Measurements from ENCODE around the gene TRIM3.

The TRIM3 gene

DNA sequence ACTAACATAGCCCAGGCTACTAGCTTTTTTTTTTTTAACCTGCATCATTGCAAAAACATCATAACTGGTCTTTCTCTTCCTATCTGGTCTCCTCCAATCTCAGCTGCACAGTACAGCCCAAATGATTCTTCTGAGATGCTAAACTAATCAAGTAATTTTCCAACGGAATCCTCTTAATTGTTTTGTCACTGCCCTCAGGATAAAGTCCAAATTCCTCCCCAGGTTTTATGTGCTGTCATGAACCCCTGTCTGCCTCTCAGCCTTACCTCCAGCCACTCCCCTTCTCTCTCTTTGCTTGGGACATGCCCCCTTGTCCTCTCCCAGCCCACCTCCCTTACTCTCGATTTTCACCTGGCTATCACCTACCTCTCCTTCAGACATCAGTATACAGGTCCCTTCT, 67.4 kb downstream of the TRIM3 start:
- peaks cover 22% of the 10 kb centered on the region for H3K36me3 Mint-ChIP-seq (ENCODE audit: low read depth)
- H3K4me3 Mint-ChIP-seq, result no peak overlapping the region
- peaks cover 49% of the 10 kb centered on the region for H3K4me1 Mint-ChIP-seq (ENCODE audit: low read depth)
- no peaks in the 10 kb centered on the region for H3K9me3 Mint-ChIP-seq
- no peak overlapping the region for H3K27ac Mint-ChIP-seq
- peaks cover 3% of the 10 kb centered on the region for H3K27me3 Mint-ChIP-seq (ENCODE audit: low read depth)

DNA sequence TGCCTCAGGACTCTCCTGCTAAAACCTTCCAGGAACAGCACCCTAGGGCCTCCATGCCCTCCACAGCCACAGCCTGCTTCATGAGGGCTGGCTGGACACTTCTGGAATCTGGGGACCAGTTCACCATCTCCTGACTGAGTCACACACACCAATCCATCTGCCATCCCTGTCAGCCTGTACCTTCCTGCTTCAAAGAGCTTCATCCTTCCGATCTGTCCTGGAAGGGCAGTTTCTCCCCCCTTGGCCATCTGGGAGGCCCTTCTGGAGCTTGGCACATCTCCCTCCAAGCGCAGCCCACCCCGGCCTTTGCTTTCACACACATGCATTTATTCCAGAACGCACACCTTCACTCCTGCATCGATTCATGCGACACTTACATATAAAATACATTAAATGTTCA, 67.9 kb downstream of the TRIM3 start:
- H3K9me3 Mint-ChIP-seq, result no peaks in the 10 kb centered on the region
- H3K36me3 Mint-ChIP-seq (ENCODE audit: low read depth), result peaks cover 25% of the 10 kb centered on the region

DNA sequence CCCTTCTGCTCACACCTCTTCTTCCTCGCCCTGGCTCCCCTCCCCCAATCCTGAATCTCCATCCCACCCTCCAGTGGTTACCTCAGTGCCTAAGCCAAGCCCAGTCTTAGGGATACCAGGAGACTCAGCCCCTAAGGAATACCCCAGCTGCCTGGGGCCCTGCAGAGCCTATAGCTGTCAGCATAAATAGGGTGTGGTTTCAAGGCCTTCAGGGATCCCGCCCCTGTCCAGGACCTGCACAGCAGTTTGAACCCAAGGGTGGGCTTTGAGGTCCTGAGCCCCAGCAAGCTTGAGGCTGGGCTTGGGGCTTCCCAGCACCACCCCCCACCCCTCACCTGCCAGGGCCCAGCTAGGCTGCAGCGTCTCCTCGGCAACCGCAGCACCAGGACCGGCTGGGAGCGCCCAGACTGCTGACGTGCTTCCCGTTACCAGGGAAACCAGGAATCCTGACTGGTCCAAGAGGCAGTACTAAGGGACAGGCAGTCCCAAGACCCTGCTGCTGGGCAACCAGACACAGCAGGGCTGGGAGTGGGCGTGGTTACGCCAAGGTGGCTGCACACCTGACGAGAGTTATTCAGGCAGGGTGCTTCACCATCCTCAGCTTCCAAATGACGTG, 68.6 kb downstream of the TRIM3 start:
- Mint-ChIP-seq H3K27ac (peak overlapping the region; percentile 33), H3K4me3 (no peak overlapping the region), H3K4me1 (ENCODE audit: low read depth) (peaks cover 54% of the 10 kb centered on the region), H3K27me3 (ENCODE audit: low read depth) (peaks cover 3% of the 10 kb centered on the region), H3K36me3 (ENCODE audit: low read depth) (peaks cover 28% of the 10 kb centered on the region), H3K9me3 (no peaks in the 10 kb centered on the region)

More for the DNA sequence above, 67.9 kb downstream of the TRIM3 start:
- no peak overlapping the region for H3K27ac Mint-ChIP-seq
- H3K27me3 Mint-ChIP-seq (ENCODE audit: low read depth), result peaks cover 3% of the 10 kb centered on the region
- H3K4me1 Mint-ChIP-seq (ENCODE audit: low read depth), result peaks cover 51% of the 10 kb centered on the region
- H3K4me3 Mint-ChIP-seq, result no peak overlapping the region

DNA sequence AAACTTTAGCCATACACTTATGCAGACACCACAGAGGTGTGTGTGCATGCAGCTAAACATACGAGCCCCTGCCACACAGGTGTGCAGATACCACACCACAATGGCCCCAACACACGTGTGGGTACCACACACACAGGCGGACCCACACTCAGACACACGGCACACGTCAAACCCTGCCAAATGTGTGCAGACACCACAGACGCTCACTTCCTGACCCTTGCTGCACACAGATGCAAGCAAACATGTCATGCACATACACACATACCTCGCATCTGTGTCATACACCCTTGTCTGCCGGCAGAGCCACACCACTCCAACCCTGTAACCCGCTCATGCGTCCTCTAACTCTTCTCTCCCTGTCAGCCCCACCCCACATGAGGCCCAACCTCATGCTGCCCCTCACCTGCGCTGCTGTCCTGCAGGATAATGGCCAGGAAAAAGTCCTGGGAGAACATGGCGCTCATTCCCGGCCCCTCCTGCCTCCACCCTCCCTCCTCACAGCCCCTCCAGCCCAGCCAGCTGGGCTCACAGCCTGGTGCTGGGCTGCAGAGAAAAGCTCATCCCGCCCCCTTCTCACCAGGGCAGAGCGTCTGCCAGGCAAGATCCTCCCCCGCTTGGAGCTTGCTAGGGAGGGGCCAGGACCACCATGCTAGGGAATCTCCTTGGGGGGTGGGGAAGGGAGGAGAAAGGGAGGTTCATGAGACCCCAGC, 69.2 kb downstream of the TRIM3 start:
- no peaks in the 10 kb centered on the region for H3K9me3 Mint-ChIP-seq
- peaks cover 26% of the 10 kb centered on the region for H3K36me3 Mint-ChIP-seq (ENCODE audit: low read depth)
- peak overlapping the region; percentile 55 for H3K27ac Mint-ChIP-seq
- peaks cover 3% of the 10 kb centered on the region for H3K27me3 Mint-ChIP-seq (ENCODE audit: low read depth)
- H3K4me3 Mint-ChIP-seq, result peak overlapping the region; percentile 47
- H3K4me1 Mint-ChIP-seq (ENCODE audit: low read depth), result peaks cover 54% of the 10 kb centered on the region

DNA sequence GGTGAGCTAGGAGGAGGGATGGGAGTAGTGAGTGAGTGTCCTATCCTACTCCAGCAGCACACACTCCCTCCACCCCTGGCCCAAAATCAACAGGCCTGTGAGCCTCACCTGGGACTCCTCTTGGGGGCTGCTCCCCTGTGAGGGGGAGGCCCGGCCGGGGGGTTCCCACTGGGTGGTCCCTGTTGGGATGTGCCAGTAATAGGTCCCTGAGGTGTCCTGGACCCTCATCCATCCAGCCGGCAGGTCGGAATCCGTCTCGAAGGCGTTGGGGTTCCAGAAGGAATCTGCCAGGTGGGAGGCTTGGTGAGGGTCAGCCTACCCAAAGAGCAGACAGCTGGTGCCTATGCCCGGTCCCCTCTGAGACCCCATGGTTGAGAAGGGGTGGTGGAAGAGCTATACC, 70.2 kb downstream of the TRIM3 start:
- H3K36me3 Mint-ChIP-seq (ENCODE audit: low read depth), result peaks cover 34% of the 10 kb centered on the region
- H3K27ac Mint-ChIP-seq, result peak overlapping the region; percentile 84
- H3K4me1 Mint-ChIP-seq (ENCODE audit: low read depth), result peaks cover 61% of the 10 kb centered on the region
- peak overlapping the region; percentile 81 for H3K4me3 Mint-ChIP-seq
- peaks cover 3% of the 10 kb centered on the region for H3K27me3 Mint-ChIP-seq (ENCODE audit: low read depth)
- H3K9me3 Mint-ChIP-seq, result no peaks in the 10 kb centered on the region

DNA sequence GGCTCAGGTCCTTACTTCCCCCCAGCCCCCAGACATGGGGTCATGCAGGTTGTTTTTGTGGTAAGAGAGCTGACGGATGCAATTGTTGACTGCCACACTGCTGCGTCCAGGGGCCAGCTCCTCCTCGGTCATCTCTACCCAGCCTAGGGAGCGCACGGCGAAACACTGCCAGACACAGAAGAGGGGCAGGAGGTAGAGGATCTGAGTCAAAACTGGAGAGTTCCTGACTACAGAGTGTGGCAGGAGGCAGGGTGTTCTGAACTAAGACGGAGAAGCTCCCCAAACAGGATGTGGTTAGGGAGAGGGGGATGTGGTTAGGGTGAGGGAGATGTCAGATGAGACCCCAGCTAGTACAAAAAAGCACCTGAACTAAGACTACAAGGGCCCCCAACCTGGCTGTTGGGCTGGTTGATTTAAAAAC, 71.2 kb downstream of the TRIM3 start:
- Mint-ChIP-seq H3K9me3 (no peaks in the 10 kb centered on the region), H3K27ac (peak overlapping the region; percentile 84), H3K36me3 (ENCODE audit: low read depth) (peaks cover 38% of the 10 kb centered on the region), H3K4me1 (ENCODE audit: low read depth) (peaks cover 58% of the 10 kb centered on the region), H3K27me3 (ENCODE audit: low read depth) (peaks cover 3% of the 10 kb centered on the region), H3K4me3 (peak overlapping the region; percentile 81)

DNA sequence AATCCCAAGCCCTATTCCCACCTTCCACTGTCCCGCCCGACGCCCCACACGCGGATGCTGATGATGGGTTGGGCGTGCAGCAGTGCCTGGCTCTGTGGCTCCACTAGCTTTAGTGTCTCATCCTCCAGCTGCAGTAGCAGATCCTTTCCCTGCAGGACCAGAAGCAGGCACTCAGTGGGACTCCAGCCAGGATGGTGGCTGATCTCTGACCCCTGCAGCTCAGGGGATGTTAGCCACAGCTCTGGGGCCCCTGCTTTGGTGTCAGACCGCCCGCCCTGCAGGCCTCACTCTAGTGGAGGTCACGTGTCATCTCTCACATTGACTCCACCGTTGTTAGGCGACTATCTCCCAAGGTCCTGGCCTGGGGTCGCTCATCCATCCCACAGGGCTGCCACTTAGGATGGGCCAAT, 71.7 kb downstream of the TRIM3 start:
- Mint-ChIP-seq H3K4me3 (peak overlapping the region; percentile 81), H3K4me1 (ENCODE audit: low read depth) (peaks cover 55% of the 10 kb centered on the region), H3K9me3 (no peaks in the 10 kb centered on the region), H3K36me3 (ENCODE audit: low read depth) (peaks cover 43% of the 10 kb centered on the region), H3K27ac (peak overlapping the region; percentile 84), H3K27me3 (ENCODE audit: low read depth) (peaks cover 3% of the 10 kb centered on the region)

DNA sequence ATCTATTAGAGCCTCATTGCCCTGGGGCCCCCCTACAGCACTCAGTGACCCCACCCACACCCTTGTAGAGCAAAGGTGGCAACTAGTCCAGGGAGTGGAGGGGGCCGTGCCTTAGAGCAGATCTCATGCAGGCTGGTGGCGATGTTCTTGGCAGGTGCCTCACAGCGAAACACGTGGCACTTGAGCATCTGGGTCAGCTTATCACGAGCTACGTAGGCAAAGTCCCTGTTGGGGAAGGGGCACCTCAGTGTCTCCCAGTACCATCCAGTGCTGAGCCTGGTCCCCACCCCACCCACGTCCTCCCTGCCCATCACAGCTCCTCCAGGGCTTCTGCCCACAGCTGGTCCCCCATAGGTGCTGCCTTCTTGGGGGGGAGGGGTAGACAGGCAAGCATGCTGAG, 72.3 kb downstream of the TRIM3 start:
- Mint-ChIP-seq H3K27ac (no peak overlapping the region), H3K27me3 (ENCODE audit: low read depth) (peaks cover 3% of the 10 kb centered on the region), H3K4me3 (no peak overlapping the region), H3K9me3 (no peaks in the 10 kb centered on the region), H3K36me3 (ENCODE audit: low read depth) (peaks cover 46% of the 10 kb centered on the region), H3K4me1 (ENCODE audit: low read depth) (peaks cover 50% of the 10 kb centered on the region)

DNA sequence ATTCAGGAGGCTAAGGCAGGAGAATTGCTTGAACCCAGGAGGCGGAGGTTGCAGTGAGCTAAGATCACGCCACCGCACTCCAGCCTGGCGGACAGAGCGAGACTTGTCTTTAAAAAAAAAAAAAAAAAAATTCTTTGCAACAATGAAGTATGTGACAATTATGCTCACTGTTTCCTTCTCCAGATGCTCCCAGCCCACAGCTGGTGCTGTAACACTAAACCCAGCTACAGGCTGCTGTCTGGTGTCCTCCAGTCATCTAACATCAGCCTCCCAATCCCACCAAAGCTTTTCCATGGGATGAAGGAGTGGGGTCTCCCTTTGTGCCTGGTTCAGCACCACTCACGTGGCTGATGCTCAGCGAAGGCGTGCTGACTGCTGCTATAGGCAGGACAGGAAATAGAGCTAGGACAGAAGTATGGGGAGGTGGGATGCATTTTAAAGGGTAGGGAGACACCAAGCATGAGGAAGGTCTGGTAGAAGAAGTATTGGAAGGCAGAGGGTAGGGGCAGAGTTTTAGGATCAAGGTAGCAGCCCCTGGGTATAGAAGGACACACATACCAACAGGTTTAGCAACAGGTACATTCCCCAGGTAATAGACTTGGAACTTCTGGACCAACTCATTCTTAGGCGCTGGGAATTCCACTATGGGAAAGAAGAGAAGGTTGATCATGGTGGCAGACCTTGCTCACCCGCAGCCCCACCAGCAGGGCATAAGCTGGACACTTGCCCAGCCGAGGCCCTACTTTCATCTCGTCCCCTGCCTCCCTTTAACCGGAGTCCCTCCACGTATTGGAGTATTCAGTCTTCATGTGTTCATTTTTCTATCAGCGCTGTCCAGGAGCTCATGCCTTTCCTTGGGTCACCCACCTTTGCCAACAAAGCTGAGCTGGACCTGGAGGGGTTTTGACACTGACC, 73.1 kb downstream of the TRIM3 start:
- Mint-ChIP-seq H3K27ac (no peak overlapping the region), H3K4me3 (no peak overlapping the region), H3K36me3 (ENCODE audit: low read depth) (peaks cover 48% of the 10 kb centered on the region), H3K4me1 (ENCODE audit: low read depth) (peaks cover 42% of the 10 kb centered on the region), H3K27me3 (ENCODE audit: low read depth) (no peaks in the 10 kb centered on the region), H3K9me3 (no peaks in the 10 kb centered on the region)
